Endothelial cell of umbilical vein (primary cell): Measurements from ENCODE around the gene HBG2. TPM values are rescaled to one million over a fixed set of nuclear protein-coding genes. Genes with fewer than 3 reads are reported as not detected.

Experiments
- BruUV-seq: library from RNA; stranded (reverse); fragments of 400-500 nt; replicated peaks from 2 replicates; lab custom pipeline; 2021; lab: Mats Ljungman, UMichigan
- CTCF ChIA-PET: fragments of 300-600, 350-600 bp; sonication (Branson Sonifier 250); formaldehyde crosslinking; loops from one replicate; lab custom pipeline; 2021; ENCODE audit warnings: antibody characterized with exemption, inconsistent platforms; lab: Charles Lee
- POLR2A ChIA-PET: fragments of 300-600, 350-600 bp; sonication (Branson Sonifier 250); formaldehyde crosslinking; loops from one replicate; lab custom pipeline; 2021; ENCODE audit warnings: antibody characterized with exemption, inconsistent platforms; lab: Charles Lee
- DNase-seq: peaks from one replicate; pipeline ENCODE4 v3.0.0-alpha.2; 2011; ENCODE audit warnings: low read depth, low spot score
- FAIRE-seq: peaks from 2 replicates; lab custom pipeline; 2011; peaks lifted over from hg19 to GRCh38; lab: Jason Lieb, UNC
- H2AFZ ChIP-seq: 2 replicates; pipeline ENCODE4 v1.6.0; 2012; ENCODE audit warnings: low read depth, low read length, control low read depth, inconsistent platforms
- H3K27ac ChIP-seq: 2 replicates; pipeline ENCODE4 v1.5.1; 2011; ENCODE audit warnings: low read depth, mild to moderate bottlenecking, control low read depth, low read length, moderate library complexity; ENCODE audit not compliant: insufficient read depth
- H3K27me3 ChIP-seq, 2 experiments: 2 replicates each; pipeline versions ENCODE4 v1.6.0 to v1.6.1; 2011; ENCODE audit warnings: low read length in 2 of 2, mixed read lengths in 1 of 2; ENCODE audit not compliant: control insufficient read depth in 2 of 2, insufficient read depth in 2 of 2
- H3K36me3 ChIP-seq, 2 experiments: 2 replicates in 1 of 2; 3 replicates in 1 of 2; pipeline ENCODE4 v1.5.1; 2011; ENCODE audit warnings: low read length in 2 of 2, mild to moderate bottlenecking in 1 of 2, moderate library complexity in 1 of 2; ENCODE audit not compliant: control insufficient read depth in 2 of 2, insufficient read depth in 2 of 2; ENCODE audit errors: extremely low read depth in 1 of 2
- H3K4me1 ChIP-seq: 3 replicates; pipeline ENCODE4 v1.5.1; 2011; ENCODE audit warnings: mild to moderate bottlenecking, low read length; ENCODE audit not compliant: control insufficient read depth, insufficient read depth; ENCODE audit errors: extremely low read depth
- H3K4me2 ChIP-seq: 2 replicates; pipeline ENCODE4 v1.6.1; 2011; ENCODE audit warnings: low read length, control low read depth, mixed read lengths; ENCODE audit not compliant: insufficient read depth
- H3K4me3 ChIP-seq, 3 experiments: fragments of 200-600 bp in 1 of 3; sonication (generic), shearing (Covaris generic) in 1 of 3; replicated peaks in 1 of 3; 2 replicates each; pipeline ENCODE4 v1.5.1; 2011 to 2016; ENCODE audit warnings: control low read depth in 3 of 3, low read length in 3 of 3, mild to moderate bottlenecking in 2 of 3, inconsistent platforms in 1 of 3, low read depth in 1 of 3, moderate library complexity in 1 of 3; ENCODE audit not compliant: insufficient read depth in 1 of 3
- H3K79me2 ChIP-seq: 2 replicates; pipeline ENCODE4 v1.6.0; 2012; ENCODE audit warnings: low read length, inconsistent platforms; ENCODE audit not compliant: control insufficient read depth, insufficient read depth
- H3K9ac ChIP-seq: replicated peaks from 2 replicates; pipeline ENCODE3; 2011; ENCODE audit warnings: low read length, control low read depth; ENCODE audit not compliant: insufficient read depth; ENCODE audit errors: extremely low read depth
- H3K9me1 ChIP-seq: replicated peaks from 3 replicates; pipeline ENCODE4 v1.6.0; 2011; ENCODE audit warnings: mild to moderate bottlenecking, low read length; ENCODE audit not compliant: control insufficient read depth, insufficient read depth; ENCODE audit errors: extremely low read depth
- H3K9me3 ChIP-seq: replicated peaks from 2 replicates; pipeline ENCODE4 v1.5.1; 2012; ENCODE audit warnings: low read length, inconsistent platforms; ENCODE audit not compliant: control insufficient read depth, insufficient read depth
- H4K20me1 ChIP-seq: replicated peaks from 2 replicates; pipeline ENCODE3; 2011; ENCODE audit warnings: mild to moderate bottlenecking, low read length; ENCODE audit not compliant: control insufficient read depth, insufficient read depth; ENCODE audit errors: extremely low read depth
- EZH2 ChIP-seq: IDR thresholded peaks from 2 replicates; pipeline ENCODE4 v1.6.1; 2012; ENCODE audit warnings: borderline replicate concordance, low read depth, mild to moderate bottlenecking, moderate library complexity, low read length, inconsistent platforms; ENCODE audit not compliant: severe bottlenecking
- FOS ChIP-seq: IDR thresholded peaks from 2 replicates; pipeline ENCODE4 v1.6.1; 2011; ENCODE audit warnings: mild to moderate bottlenecking, low read length, moderate library complexity, borderline replicate concordance; ENCODE audit not compliant: insufficient read depth
- GATA2 ChIP-seq: IDR thresholded peaks from 2 replicates; pipeline ENCODE4 v1.7.0; 2011; ENCODE audit warnings: low read depth, mild to moderate bottlenecking, moderate library complexity, mixed read lengths, low read length; ENCODE audit not compliant: insufficient read length, insufficient read depth
- JUN ChIP-seq: IDR thresholded peaks from 2 replicates; pipeline ENCODE4 v1.6.1; 2011; ENCODE audit warnings: borderline replicate concordance, low read depth; ENCODE audit not compliant: insufficient read length, insufficient read depth
- MAX ChIP-seq: IDR thresholded peaks from 2 replicates; pipeline ENCODE4 v1.6.1; 2011; ENCODE audit not compliant: insufficient read depth, insufficient read length
- MYC ChIP-seq: IDR thresholded peaks from one replicate; pipeline ENCODE4 v1.6.1; 2011; ENCODE audit warnings: mild to moderate bottlenecking, low read depth, low read length
- POLR2A ChIP-seq: IDR thresholded peaks from 2 replicates; pipeline ENCODE4 v1.6.1; 2012; ENCODE audit warnings: low read depth, mild to moderate bottlenecking, control low read depth, low read length
- POLR2AphosphoS5 ChIP-seq: IDR thresholded peaks from 2 replicates; pipeline ENCODE4 v1.6.1; 2012; ENCODE audit warnings: low read depth, mild to moderate bottlenecking, control low read depth, low read length, moderate library complexity; ENCODE audit not compliant: insufficient read depth
- dilution Hi-C: fragments of 300-500 bp; cut with MboI; formaldehyde crosslinking; loops from one replicate; pipeline ENCODE4 v1.15.0; 2019; ENCODE audit warnings: low sequenced_read_pairs; ENCODE audit not compliant: extremely low pct_ligation_motif_present
- intact Hi-C: fragments of 100-400 bp; cut with micrococcal nuclease; formaldehyde crosslinking; loops from one replicate; pipeline ENCODE4 v1.10.0; 2022
- polyA plus RNA-seq, 4 experiments: library from polyadenylated mRNA; depleted of rRNA in 3 of 4; stranded (reverse) in 3 of 4; unstranded in 1 of 4; fragments of >200 nt; gene quantifications; 2 replicates each; pipeline versions ENCODE4 v1.2.1 to v1.2.3, GENCODE V29; 2011 to 2012; ENCODE audit warnings: missing spikeins in 1 of 4
- total RNA-seq: library from RNA; stranded (reverse); gene quantifications from 2 replicates; pipeline ENCODE4 v1.2.3, GENCODE V29; 2021
- TF ChIP-seq, protein P1 (sequence below), 2 donors: IDR thresholded peaks; 1 replicate in 1 of 2; 2 replicates in 1 of 2; pipeline ENCODE4 v1.5.1; 2011; ENCODE audit warnings: low read length in 2 of 2, mild to moderate bottlenecking in 2 of 2, moderate library complexity in 2 of 2, control low read depth in 1 of 2, inconsistent platforms in 1 of 2, low read depth in 1 of 2; ENCODE audit not compliant: insufficient read depth in 1 of 2; ENCODE audit errors: extremely low read depth in 1 of 2

HBG2 gene
- total and polyA plus RNA-seq, 2 donors (not counting 3 experiments of a cell fraction or from before 2014, with no cell fraction given): 1.2 TPM; not detected in 1

DNA sequence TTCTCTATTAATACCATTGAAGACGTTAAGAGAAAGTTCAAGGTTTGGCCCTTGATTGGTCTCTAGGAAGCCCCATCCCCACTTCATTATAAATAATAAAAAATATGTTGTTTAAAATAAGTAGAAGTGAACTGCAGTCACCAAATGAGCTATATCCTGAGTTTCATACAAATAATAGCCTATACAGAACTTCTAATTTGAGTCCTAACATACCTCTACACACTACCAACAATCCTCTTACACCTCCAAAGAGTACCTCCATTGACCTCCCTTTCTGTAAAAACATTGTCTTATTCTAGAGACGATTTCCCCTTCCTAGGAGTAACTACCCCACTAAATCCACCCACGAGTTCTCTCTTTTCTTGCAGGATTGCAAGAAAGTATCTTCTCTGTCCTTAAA, 13.1 kb downstream of the HBG2 start:
- CTCF ChIA-PET: no interaction called here
- H3K79me2 ChIP-seq: no peaks in the 10 kb centered on the region
- dilution Hi-C loops (no loop called here), intact Hi-C loops (no loop called here)
- no peak overlapping the region for H3K27ac ChIP-seq
- H3K4me2 ChIP-seq: no peak overlapping the region
- BruUV-seq: no TSS peak
- no peaks in the 10 kb centered on the region for H3K36me3 ChIP-seq
- no peaks in the 10 kb centered on the region for H4K20me1 ChIP-seq
- H3K9me3 ChIP-seq: no peaks in the 10 kb centered on the region
- TF ChIP-seq FOS: no peak
- no peak for TF ChIP-seq MAX
- H3K4me3 ChIP-seq: no peak overlapping the region
- no peaks in the 10 kb centered on the region for H3K9me1 ChIP-seq
- POLR2A ChIA-PET: no interaction called here
- H2AFZ ChIP-seq: no peak overlapping the region
- no peak for DNase-seq
- H3K9ac ChIP-seq: no peak overlapping the region
- no peaks in the 10 kb centered on the region for H3K4me1 ChIP-seq
- no peaks in the 10 kb centered on the region for H3K27me3 ChIP-seq
- FAIRE-seq: no peak

DNA sequence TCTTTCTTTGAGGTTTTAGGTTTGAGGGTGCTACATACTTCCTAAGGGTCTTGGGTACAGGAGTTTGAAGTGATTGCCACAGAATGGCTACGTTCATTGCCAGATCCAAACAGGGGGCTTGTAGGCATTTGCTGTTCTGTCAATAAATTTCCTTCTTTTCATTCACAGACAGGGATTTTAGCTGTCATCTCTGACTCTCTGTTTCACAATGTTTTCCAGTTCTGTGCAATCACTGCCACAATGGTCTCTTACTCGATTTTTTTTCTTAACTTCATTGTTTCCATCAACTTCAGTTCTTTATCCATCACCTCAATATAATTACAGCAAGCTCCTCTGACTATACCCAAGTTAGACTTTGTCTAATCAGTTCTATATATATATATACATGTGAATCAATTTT, 14.1 kb downstream of the HBG2 start:
- Histone ChIP-seq H3K27me3 (no peaks in the 10 kb centered on the region), H3K79me2 (no peaks in the 10 kb centered on the region), H3K4me1 (no peaks in the 10 kb centered on the region), H3K4me2 (no peak overlapping the region), H3K36me3 (no peaks in the 10 kb centered on the region), H4K20me1 (no peaks in the 10 kb centered on the region), H3K9me3 (no peaks in the 10 kb centered on the region), H3K9me1 (no peaks in the 10 kb centered on the region), H3K4me3 (no peak overlapping the region), H2AFZ (no peak overlapping the region), H3K9ac (no peak overlapping the region), H3K27ac (no peak overlapping the region)
- no TSS peak for BruUV-seq
- TF ChIP-seq MAX (no peak), FOS (no peak), MYC (no peak), EZH2 (no peak), POLR2A (no peak), GATA2 (no peak), JUN (no peak), POLR2AphosphoS5 (no peak)
- TF ChIP-seq, protein P1, sequence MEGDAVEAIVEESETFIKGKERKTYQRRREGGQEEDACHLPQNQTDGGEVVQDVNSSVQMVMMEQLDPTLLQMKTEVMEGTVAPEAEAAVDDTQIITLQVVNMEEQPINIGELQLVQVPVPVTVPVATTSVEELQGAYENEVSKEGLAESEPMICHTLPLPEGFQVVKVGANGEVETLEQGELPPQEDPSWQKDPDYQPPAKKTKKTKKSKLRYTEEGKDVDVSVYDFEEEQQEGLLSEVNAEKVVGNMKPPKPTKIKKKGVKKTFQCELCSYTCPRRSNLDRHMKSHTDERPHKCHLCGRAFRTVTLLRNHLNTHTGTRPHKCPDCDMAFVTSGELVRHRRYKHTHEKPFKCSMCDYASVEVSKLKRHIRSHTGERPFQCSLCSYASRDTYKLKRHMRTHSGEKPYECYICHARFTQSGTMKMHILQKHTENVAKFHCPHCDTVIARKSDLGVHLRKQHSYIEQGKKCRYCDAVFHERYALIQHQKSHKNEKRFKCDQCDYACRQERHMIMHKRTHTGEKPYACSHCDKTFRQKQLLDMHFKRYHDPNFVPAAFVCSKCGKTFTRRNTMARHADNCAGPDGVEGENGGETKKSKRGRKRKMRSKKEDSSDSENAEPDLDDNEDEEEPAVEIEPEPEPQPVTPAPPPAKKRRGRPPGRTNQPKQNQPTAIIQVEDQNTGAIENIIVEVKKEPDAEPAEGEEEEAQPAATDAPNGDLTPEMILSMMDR (IDR thresholded peaks at IDR 0.05; ENCODE audit: extremely low read depth in 1 of 2, insufficient read depth in 1 of 2, low read depth in 1 of 2, low read length in 2 of 2): no peak
- intact Hi-C loops: no loop called here
- no peak for FAIRE-seq
- DNase-seq: no peak
- ChIA-PET POLR2A (no interaction called here), CTCF (no interaction called here)
- dilution Hi-C loops: no loop called here
